A549 (cell line): ENCODE measurements around the gene NUP210. TPM values are rescaled to one million over a fixed set of nuclear protein-coding genes. Genes with fewer than 3 reads are reported as not detected.

ENCODE experiments used
- ATAC-seq, 2 experiments: fragments of 200-7000 bp in 1 of 2; fragments of >200 bp in 1 of 2; cut with Nextera tagmentation in 1 of 2; cut with Tn5 transposase in 1 of 2; 3 replicates each; pipeline versions ENCODE4 v1.8.0 to v1.9.1; 2018 to 2020; ENCODE audit warnings: mild to moderate bottlenecking in 1 of 2, moderate library complexity in 1 of 2
- CTCF ChIA-PET: fragments of 300-600 bp; sonication (Branson Sonifier 250); formaldehyde crosslinking; extraction: SDS; loops from one replicate; lab custom pipeline; 2021; ENCODE audit warnings: antibody characterized with exemption, inconsistent platforms; lab: Yijun Ruan, JAX
- POLR2A ChIA-PET: fragments of 350-600 bp; formaldehyde crosslinking; extraction: SDS; loops from one replicate; lab custom pipeline; 2021; ENCODE audit warnings: antibody characterized with exemption, inconsistent platforms; lab: Yijun Ruan, JAX
- DNase-seq, 2 experiments: peaks; one replicate each; pipeline versions ENCODE4 v3.0.0 to v3.0.0-alpha.2; 2011 to 2016; ENCODE audit warnings: low read depth in 1 of 2, low spot score in 1 of 2
- FAIRE-seq: peaks from 2 replicates; lab custom pipeline; 2011; peaks lifted over from hg19 to GRCh38; lab: Jason Lieb, UNC
- H3K27ac ChIP-seq, 2 experiments: fragments of >200 bp; sonication (Bioruptor Twin); formaldehyde crosslinking; 3 replicates each; pipeline ENCODE4 v1.5.1; 2016 to 2017
- H3K4me1 ChIP-seq: fragments of >200 bp; sonication (Bioruptor Twin); formaldehyde crosslinking; 3 replicates; pipeline ENCODE4 v1.6.1; 2016
- H3K4me2 ChIP-seq: fragments of >200 bp; sonication (Bioruptor Twin); formaldehyde crosslinking; 3 replicates; pipeline ENCODE4 v1.6.1; 2016
- H3K4me3 ChIP-seq: fragments of >200 bp; sonication (Bioruptor Twin); formaldehyde crosslinking; 3 replicates; pipeline ENCODE4 v1.5.1; 2016
- H3K9me3 ChIP-seq: fragments of >200 bp; sonication (Bioruptor Twin); formaldehyde crosslinking; 3 replicates; pipeline ENCODE4 v1.6.1; 2016
- CBX2 ChIP-seq: fragments of 200-600 bp; sonication (generic); IDR thresholded peaks from 2 replicates; pipeline ENCODE4 v1.6.1; 2016; ENCODE audit warnings: low read depth, mild to moderate bottlenecking, borderline replicate concordance
- CEBPB ChIP-seq, 2 experiments: fragments of >200 bp in 1 of 2; sonication (Bioruptor Twin) in 1 of 2; formaldehyde crosslinking in 1 of 2; IDR thresholded peaks; 2 replicates each; pipeline ENCODE4 v1.6.1; 2012 to 2016
- CHD4 ChIP-seq: fragments of 200-600 bp; sonication (generic); IDR thresholded peaks from 2 replicates; pipeline ENCODE4 v1.6.1; 2016; ENCODE audit warnings: antibody characterized with exemption, mild to moderate bottlenecking, borderline replicate concordance
- EHF ChIP-seq: fragments of 250-450 bp; sonication (Bioruptor Pico); IDR thresholded peaks from 2 replicates; pipeline ENCODE4 v1.5.0; 2020; ENCODE audit warnings: mild to moderate bottlenecking
- EP300 ChIP-seq, 2 experiments: fragments of >200 bp; sonication (Bioruptor Twin); formaldehyde crosslinking; IDR thresholded peaks; 2 replicates in 1 of 2; 3 replicates in 1 of 2; pipeline ENCODE4 v1.6.1; 2016 to 2017
- FOSB ChIP-seq: fragments of 250-450 bp; sonication (Bioruptor Pico); IDR thresholded peaks from 2 replicates; pipeline ENCODE4 v1.5.0; 2020; ENCODE audit warnings: mild to moderate bottlenecking, moderate library complexity
- FOXS1 ChIP-seq: fragments of 250-450 bp; sonication (Bioruptor Pico); IDR thresholded peaks from 2 replicates; pipeline ENCODE4 v1.5.0; 2020; ENCODE audit warnings: mild to moderate bottlenecking, moderate library complexity
- GATA3 ChIP-seq: IDR thresholded peaks from 2 replicates; pipeline ENCODE4 v1.6.1; 2012; ENCODE audit warnings: borderline replicate concordance
- HOXB13 ChIP-seq: fragments of 250-450 bp; sonication (Bioruptor Pico); IDR thresholded peaks from 2 replicates; pipeline ENCODE4 v1.5.0; 2020; ENCODE audit warnings: low read depth, mild to moderate bottlenecking, moderate library complexity
- KDM5A ChIP-seq: fragments of 200-600 bp; sonication (generic); IDR thresholded peaks from 2 replicates; pipeline ENCODE4 v1.6.1; 2016; ENCODE audit warnings: antibody characterized with exemption, mild to moderate bottlenecking
- MAFK ChIP-seq: fragments of 450-650 bp; IDR thresholded peaks from 2 replicates; pipeline ENCODE4 v1.6.1; 2014; ENCODE audit not compliant: partially characterized antibody
- NFE2L2 ChIP-seq: fragments of 150-350 bp; conservative IDR thresholded peaks from 2 replicates; pipeline ENCODE4 v1.6.1; 2014; ENCODE audit warnings: low read length
- NPAS2 ChIP-seq: fragments of 250-450 bp; sonication (Bioruptor Pico); IDR thresholded peaks from 2 replicates; pipeline ENCODE4 v1.8.0; 2022; ENCODE audit warnings: mild to moderate bottlenecking, moderate library complexity, borderline replicate concordance
- PBX3 ChIP-seq: IDR thresholded peaks from 2 replicates; pipeline ENCODE4 v1.6.1; 2012
- POLR2A ChIP-seq: IDR thresholded peaks from 2 replicates; pipeline ENCODE4 v1.6.1; 2012; ENCODE audit warnings: mild to moderate bottlenecking, low read length
- RAD21 ChIP-seq, 2 experiments: fragments of >200 bp in 1 of 2; sonication (Bioruptor Twin) in 1 of 2; formaldehyde crosslinking in 1 of 2; IDR thresholded peaks in 1 of 2; conservative IDR thresholded peaks in 1 of 2; 2 replicates in 1 of 2; 3 replicates in 1 of 2; pipeline ENCODE4 v1.6.1; 2012 to 2018; ENCODE audit warnings: inconsistent platforms in 1 of 2
- RCOR1 ChIP-seq: fragments of 150-350 bp; IDR thresholded peaks from 2 replicates; pipeline ENCODE4 v1.6.1; 2014; ENCODE audit warnings: antibody characterized with exemption, low read length, low read depth
- REST ChIP-seq: fragments of 200-600 bp; sonication (generic); IDR thresholded peaks from 2 replicates; pipeline ENCODE4 v1.6.1; 2016; ENCODE audit warnings: antibody characterized with exemption, mild to moderate bottlenecking, moderate library complexity
- RFX5 ChIP-seq: fragments of 450-650 bp; IDR thresholded peaks from 2 replicates; pipeline ENCODE4 v1.7.1; 2014; ENCODE audit warnings: antibody characterized with exemption, mild to moderate bottlenecking, moderate library complexity
- RNF2 ChIP-seq: fragments of 200-600 bp; sonication (generic); IDR thresholded peaks from 2 replicates; pipeline ENCODE4 v1.6.1; 2016; ENCODE audit warnings: low read depth, mild to moderate bottlenecking, antibody characterized with exemption, moderate library complexity, borderline replicate concordance
- SREBF2 ChIP-seq: fragments of 450-650 bp; IDR thresholded peaks from 2 replicates; pipeline ENCODE4 v1.6.1; 2014; ENCODE audit warnings: mild to moderate bottlenecking, moderate library complexity
- USF2 ChIP-seq: fragments of 450-650 bp; IDR thresholded peaks from 2 replicates; pipeline ENCODE4 v1.6.1; 2014; ENCODE audit warnings: antibody characterized with exemption
- ZSCAN20 ChIP-seq: fragments of 250-450 bp; sonication (Bioruptor Pico); IDR thresholded peaks from 2 replicates; pipeline ENCODE4 v1.8.0; 2022; ENCODE audit warnings: mild to moderate bottlenecking, moderate library complexity
- WGBS: methylation state at CpG from one replicate; pipeline ENCODE4 v1.1.6; 2017; ENCODE audit errors: missing lambda C conversion rate; 5-methylcytosine and 5-hydroxymethylcytosine counted together
- polyA plus RNA-seq, 4 experiments: library from polyadenylated mRNA; depleted of rRNA in 3 of 4; stranded (reverse); fragments of >200 nt; fragmentation: RNase III in 1 of 4; extraction: RNeasy Plus Mini Kit Qiagen cat#74134 plus additional on column Dnase treatment in 1 of 4; gene quantifications; 2 replicates in 3 of 4; 3 replicates in 1 of 4; pipeline ENCODE4 v1.2.3, GENCODE V29; 2011 to 2017

The NUP210 gene
- polyA plus RNA-seq, 2 of the 4 experiments (the other 2 are of a cell fraction) = 25.7 to 28.1 TPM

- POLR2A ChIA-PET = no interaction called here
- H3K27ac ChIP-seq = no peak overlapping the region
- no peak overlapping the region for H3K4me3 ChIP-seq
- H3K4me2 ChIP-seq = no peak overlapping the region
- FAIRE-seq (no peak), ATAC-seq (no peak), DNase-seq (no peak)
- no peak for TF ChIP-seq FOSB (CRISPR knock-in tag)
- no peak for TF ChIP-seq KDM5A
- no peak for TF ChIP-seq CEBPB (IDR thresholded peaks at IDR 0.05)
- no peak for TF ChIP-seq RFX5
- TF ChIP-seq NPAS2 (CRISPR knock-in tag) = no peak
- TF ChIP-seq FOXS1 (CRISPR knock-in tag) = no peak
- TF ChIP-seq POLR2A = no peak
- TF ChIP-seq ZSCAN20 (CRISPR knock-in tag) = no peak
- no peak for TF ChIP-seq USF2
- no peak for TF ChIP-seq REST
- no peak for TF ChIP-seq GATA3
- TF ChIP-seq RNF2 = no peak
- no peak for TF ChIP-seq HOXB13 (CRISPR knock-in tag)
- no peak for TF ChIP-seq NFE2L2
- no peaks in the 10 kb centered on the region for H3K4me1 ChIP-seq
- CTCF ChIA-PET = interaction anchor here (0.7 to 1.7 kb wide), 3 partner anchors 8 to 197 kb away, joined by 3 to 5 read pairs (median 3); no protein-coding TSS in a partner anchor
- H3K9me3 ChIP-seq = peaks cover 27% of the 10 kb centered on the region
- 78% methylated on average over 8 of the region's 9 CpGs for WGBS
These were observed 130.3 kb downstream of the NUP210 start for GRCh38 chr3:13289771-13290285.

- CTCF ChIA-PET = interaction anchor here (1.1 kb wide), 1 partner anchor 197 kb away, joined by 3 read pairs; no protein-coding TSS in a partner anchor
- WGBS = 57% methylated on average over 8 of the region's 10 CpGs
- TF ChIP-seq RAD21 (conservative IDR thresholded peaks at IDR 0.05 in 1 of 2, IDR thresholded peaks at IDR 0.05 in 1 of 2) (no peak), RCOR1 (no peak), NFE2L2 (no peak), SREBF2 (no peak), MAFK (no peak), EP300 (IDR thresholded peaks at IDR 0.05) (no peak), CHD4 (no peak), PBX3 (no peak), HOXB13 (CRISPR knock-in tag) (no peak), ZSCAN20 (CRISPR knock-in tag) (no peak), EHF (CRISPR knock-in tag) (no peak), FOXS1 (CRISPR knock-in tag) (no peak), CBX2 (no peak)
- TF ChIP-seq, all 56 proteins: peak for 0
- FAIRE-seq (no peak), ATAC-seq (no peak), DNase-seq (no peak)
- Histone ChIP-seq H3K27ac (no peak overlapping the region), H3K4me2 (no peak overlapping the region), H3K4me3 (no peak overlapping the region), H3K4me1 (no peaks in the 10 kb centered on the region), H3K9me3 (peaks cover 34% of the 10 kb centered on the region)
- POLR2A ChIA-PET = no interaction called here
These were observed 131.1 kb downstream of the NUP210 start for GRCh38 chr3:13288732-13289718.
